GM23338 (cell line): ENCODE measurements around the gene SMYD3. TPM values are rescaled to one million over a fixed set of nuclear protein-coding genes. Genes with fewer than 3 reads are reported as not detected.

ENCODE experiments used
- ATAC-seq: fragments of 200-7000 bp; cut with Tn5 transposase; 3 replicates; pipeline ENCODE4 v1.9.1; 2020
- DNase-seq: peaks from one replicate; pipeline ENCODE4 v3.0.0-alpha.2; 2015; ENCODE audit warnings: low spot score
- H2AFZ ChIP-seq: fragments of 200-600 bp; sonication (generic); 2 replicates; pipeline ENCODE4 v1.8.0; 2016; ENCODE audit warnings: antibody characterized with exemption, mild to moderate bottlenecking, moderate library complexity
- H3F3A ChIP-seq: fragments of 200-600 bp; sonication (generic); replicated peaks from 2 replicates; pipeline ENCODE4 v1.8.0; 2017; ENCODE audit warnings: antibody characterized with exemption, mixed run types, low read depth
- H3K27ac ChIP-seq: fragments of 200-600 bp; sonication (generic); 2 replicates; pipeline ENCODE4 v1.6.1; 2016; ENCODE audit warnings: low read depth
- H3K27me3 ChIP-seq: fragments of 200-600 bp; sonication (generic); 2 replicates; pipeline ENCODE4 v1.8.0; 2016; ENCODE audit warnings: mild to moderate bottlenecking, mixed run types, moderate library complexity; ENCODE audit not compliant: insufficient read depth
- H3K36me3 ChIP-seq: fragments of 200-600 bp; sonication (generic); 2 replicates; pipeline ENCODE4 v1.8.0; 2016; ENCODE audit warnings: mild to moderate bottlenecking; ENCODE audit not compliant: insufficient read depth
- H3K4me1 ChIP-seq: fragments of 200-600 bp; sonication (generic); 2 replicates; pipeline ENCODE4 v1.8.0; 2016; ENCODE audit warnings: mild to moderate bottlenecking, moderate library complexity; ENCODE audit not compliant: insufficient read depth
- H3K4me2 ChIP-seq: fragments of 200-600 bp; sonication (generic); 2 replicates; pipeline ENCODE4 v1.7.1; 2017; ENCODE audit warnings: mixed run types
- H3K4me3 ChIP-seq: fragments of 200-600 bp; sonication (generic); 2 replicates; pipeline ENCODE4 v1.6.1; 2016; ENCODE audit warnings: mixed run types
- H3K79me2 ChIP-seq: fragments of 200-600 bp; sonication (generic); replicated peaks from 2 replicates; pipeline ENCODE4 v1.8.0; 2017; ENCODE audit warnings: mild to moderate bottlenecking; ENCODE audit not compliant: insufficient read depth
- H3K9me2 ChIP-seq: fragments of 200-600 bp; sonication (generic); 2 replicates; pipeline ENCODE4 v1.8.0; 2017; ENCODE audit not compliant: insufficient read depth
- H4K20me1 ChIP-seq: fragments of 200-600 bp; sonication (generic); replicated peaks from 2 replicates; pipeline ENCODE4 v1.8.0; 2017; ENCODE audit warnings: mild to moderate bottlenecking; ENCODE audit not compliant: insufficient read depth
- H3K27ac Mint-ChIP-seq: 2 replicates; pipeline ENCODE4 v1.8.0; 2020; ENCODE audit warnings: inconsistent platforms, mild to moderate bottlenecking, moderate library complexity, mixed read lengths
- H3K27me3 Mint-ChIP-seq: 3 replicates; pipeline ENCODE4 v1.8.0; 2022; ENCODE audit warnings: low read depth, mild to moderate bottlenecking, moderate library complexity, mixed read lengths, inconsistent platforms; ENCODE audit not compliant: insufficient read depth, poor library complexity
- H3K36me3 Mint-ChIP-seq: 3 replicates; pipeline ENCODE4 v1.8.0; 2021; ENCODE audit warnings: low read depth, mild to moderate bottlenecking, inconsistent platforms, moderate library complexity, mixed read lengths
- H3K4me1 Mint-ChIP-seq: 3 replicates; pipeline ENCODE4 v1.8.0; 2020; ENCODE audit warnings: mild to moderate bottlenecking, inconsistent platforms, mixed read lengths
- H3K4me3 Mint-ChIP-seq: 3 replicates; pipeline ENCODE4 v1.8.0; 2021; ENCODE audit warnings: moderate library complexity, mild to moderate bottlenecking, inconsistent platforms, mixed read lengths
- H3K9me3 Mint-ChIP-seq: 3 replicates; pipeline ENCODE4 v1.8.0; 2020; ENCODE audit warnings: moderate library complexity, mild to moderate bottlenecking, inconsistent platforms, mixed read lengths
- CREB1 ChIP-seq: fragments of 250-450 bp; sonication (Bioruptor Pico); IDR thresholded peaks from 2 replicates; pipeline ENCODE4 v1.5.0; 2020; ENCODE audit warnings: low read depth, mild to moderate bottlenecking, moderate library complexity
- CTCF ChIP-seq, 2 experiments: fragments of 200-600 bp in 1 of 2; sonication (generic) in 1 of 2; conservative IDR thresholded peaks; 2 replicates each; pipeline versions ENCODE4 v1.5.1 to v1.6.1; 2016 to 2017; ENCODE audit warnings: antibody characterized with exemption in 2 of 2, low read depth in 2 of 2, mild to moderate bottlenecking in 2 of 2, moderate library complexity in 1 of 2
- EZH2 ChIP-seq: fragments of 200-600 bp; sonication (generic); IDR thresholded peaks from one replicate; pipeline ENCODE4 v1.8.0; 2017; ENCODE audit warnings: antibody characterized with exemption, mild to moderate bottlenecking, low read depth; ENCODE audit not compliant: unreplicated experiment
- EZH2phosphoT487 ChIP-seq: fragments of 200-600 bp; sonication (generic); IDR thresholded peaks from one replicate; pipeline ENCODE4 v1.8.1; 2018; ENCODE audit warnings: antibody characterized with exemption; ENCODE audit not compliant: unreplicated experiment
- JUNB ChIP-seq: IDR thresholded peaks from one replicate; pipeline ENCODE4 v1.6.1; 2016; ENCODE audit warnings: antibody characterized with exemption; ENCODE audit not compliant: unreplicated experiment
- NANOG ChIP-seq: IDR thresholded peaks from 2 replicates; pipeline ENCODE4 v1.6.1; 2016; ENCODE audit warnings: antibody characterized with exemption, borderline replicate concordance
- POLR2AphosphoS5 ChIP-seq: IDR thresholded peaks from 2 replicates; pipeline ENCODE4 v1.6.1; 2016; ENCODE audit warnings: antibody characterized with exemption, low read depth
- STAT1 ChIP-seq: IDR thresholded peaks from one replicate; pipeline ENCODE4 v1.6.1; 2016; ENCODE audit warnings: antibody characterized with exemption; ENCODE audit not compliant: unreplicated experiment
- ZNF114 ChIP-seq: fragments of 250-450 bp; sonication (Bioruptor Pico); IDR thresholded peaks from 2 replicates; pipeline ENCODE4 v1.5.0; 2020; ENCODE audit warnings: mild to moderate bottlenecking, moderate library complexity
- ZNF331 ChIP-seq: fragments of 250-450 bp; sonication (Bioruptor Pico); IDR thresholded peaks from 2 replicates; pipeline ENCODE4 v1.5.0; 2020; ENCODE audit warnings: low read depth, mild to moderate bottlenecking, moderate library complexity
- ZNF462 ChIP-seq: fragments of 250-450 bp; sonication (Bioruptor Pico); IDR thresholded peaks from 2 replicates; pipeline ENCODE4 v1.5.0; 2020; ENCODE audit warnings: mild to moderate bottlenecking, moderate library complexity
- polyA plus RNA-seq: library from polyadenylated mRNA; unstranded; fragments of >200 nt; fragmentation: Nextera tagmentation; extraction: Ambion mirVana; gene quantifications from 2 replicates; pipeline ENCODE4 v1.2.1, GENCODE V29; 2016
- total RNA-seq: library from RNA; depleted of rRNA; stranded (reverse); fragments of >200 nt; shearing (Covaris generic); gene quantifications from 2 replicates; pipeline ENCODE4 v1.2.3, GENCODE V29; 2014
- TF ChIP-seq, protein P1 (sequence below): IDR thresholded peaks from 2 replicates; pipeline ENCODE4 v1.6.1; 2016; ENCODE audit warnings: antibody characterized with exemption
- TF ChIP-seq, protein P2 (sequence below): IDR thresholded peaks from one replicate; pipeline ENCODE4 v1.6.1; 2018; ENCODE audit warnings: antibody characterized with exemption; ENCODE audit not compliant: unreplicated experiment

Gene SMYD3
- total and polyA plus RNA-seq, 2 experiments from 2014 or later = 31.8 to 34.4 TPM

DNA sequence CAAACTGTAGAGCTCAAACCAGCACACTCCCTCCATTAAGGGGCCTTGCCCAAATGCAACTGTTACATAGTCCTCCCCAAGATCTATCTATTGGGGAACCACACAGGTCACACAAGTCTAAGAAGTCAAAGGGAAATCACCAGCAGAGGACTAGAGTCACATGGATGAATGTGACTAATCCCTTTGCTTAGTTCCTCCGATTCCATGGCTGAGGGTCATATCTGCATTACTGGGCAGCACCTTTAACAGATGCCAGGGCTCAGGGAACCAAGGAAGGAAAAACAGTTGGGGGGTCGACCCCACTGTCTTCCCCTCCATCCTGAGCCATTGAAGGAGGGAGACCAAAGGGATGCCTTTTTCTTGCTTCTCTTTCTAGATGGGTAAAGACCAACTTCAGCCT, 23.4 kb upstream of the SMYD3 start:
- Histone ChIP-seq H3K4me2 (no peak overlapping the region), H3K27me3 (no peaks in the 10 kb centered on the region), H3K27ac (no peak overlapping the region), H3K4me3 (no peak overlapping the region), H3K36me3 (no peaks in the 10 kb centered on the region), H3F3A (no peaks in the 10 kb centered on the region), H4K20me1 (no peaks in the 10 kb centered on the region), H3K4me1 (no peaks in the 10 kb centered on the region), H3K79me2 (no peaks in the 10 kb centered on the region), H2AFZ (no peak overlapping the region), H3K9me2 (no peaks in the 10 kb centered on the region)
- Mint-ChIP-seq H3K4me1 (no peaks in the 10 kb centered on the region; the same call in 2 of the 3 replicates), H3K36me3 (peaks cover 11% of the 10 kb centered on the region; the same call in 2 of the 3 replicates), H3K27me3 (peaks cover 3% of the 10 kb centered on the region), H3K27ac (no peak overlapping the region), H3K4me3 (no peak overlapping the region), H3K9me3 (peaks cover 46% of the 10 kb centered on the region)
- ATAC-seq (no peak), DNase-seq (no peak)
- no peak for TF ChIP-seq POLR2AphosphoS5
- TF ChIP-seq, protein P1, sequence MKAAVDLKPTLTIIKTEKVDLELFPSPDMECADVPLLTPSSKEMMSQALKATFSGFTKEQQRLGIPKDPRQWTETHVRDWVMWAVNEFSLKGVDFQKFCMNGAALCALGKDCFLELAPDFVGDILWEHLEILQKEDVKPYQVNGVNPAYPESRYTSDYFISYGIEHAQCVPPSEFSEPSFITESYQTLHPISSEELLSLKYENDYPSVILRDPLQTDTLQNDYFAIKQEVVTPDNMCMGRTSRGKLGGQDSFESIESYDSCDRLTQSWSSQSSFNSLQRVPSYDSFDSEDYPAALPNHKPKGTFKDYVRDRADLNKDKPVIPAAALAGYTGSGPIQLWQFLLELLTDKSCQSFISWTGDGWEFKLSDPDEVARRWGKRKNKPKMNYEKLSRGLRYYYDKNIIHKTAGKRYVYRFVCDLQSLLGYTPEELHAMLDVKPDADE = no peak
- no peak for TF ChIP-seq ZNF462 (CRISPR knock-in tag)
- TF ChIP-seq STAT1 = no peak
- TF ChIP-seq EZH2phosphoT487 = no peak
- TF ChIP-seq EZH2 = no peak
- TF ChIP-seq CREB1 (CRISPR knock-in tag) = no peak
- no peak for TF ChIP-seq ZNF114 (CRISPR knock-in tag)
- no peak for TF ChIP-seq CTCF (conservative IDR thresholded peaks at IDR 0.05; ENCODE audit: low read depth in 2 of 2)
- TF ChIP-seq NANOG = no peak
- no peak for TF ChIP-seq JUNB
- TF ChIP-seq, protein P2, sequence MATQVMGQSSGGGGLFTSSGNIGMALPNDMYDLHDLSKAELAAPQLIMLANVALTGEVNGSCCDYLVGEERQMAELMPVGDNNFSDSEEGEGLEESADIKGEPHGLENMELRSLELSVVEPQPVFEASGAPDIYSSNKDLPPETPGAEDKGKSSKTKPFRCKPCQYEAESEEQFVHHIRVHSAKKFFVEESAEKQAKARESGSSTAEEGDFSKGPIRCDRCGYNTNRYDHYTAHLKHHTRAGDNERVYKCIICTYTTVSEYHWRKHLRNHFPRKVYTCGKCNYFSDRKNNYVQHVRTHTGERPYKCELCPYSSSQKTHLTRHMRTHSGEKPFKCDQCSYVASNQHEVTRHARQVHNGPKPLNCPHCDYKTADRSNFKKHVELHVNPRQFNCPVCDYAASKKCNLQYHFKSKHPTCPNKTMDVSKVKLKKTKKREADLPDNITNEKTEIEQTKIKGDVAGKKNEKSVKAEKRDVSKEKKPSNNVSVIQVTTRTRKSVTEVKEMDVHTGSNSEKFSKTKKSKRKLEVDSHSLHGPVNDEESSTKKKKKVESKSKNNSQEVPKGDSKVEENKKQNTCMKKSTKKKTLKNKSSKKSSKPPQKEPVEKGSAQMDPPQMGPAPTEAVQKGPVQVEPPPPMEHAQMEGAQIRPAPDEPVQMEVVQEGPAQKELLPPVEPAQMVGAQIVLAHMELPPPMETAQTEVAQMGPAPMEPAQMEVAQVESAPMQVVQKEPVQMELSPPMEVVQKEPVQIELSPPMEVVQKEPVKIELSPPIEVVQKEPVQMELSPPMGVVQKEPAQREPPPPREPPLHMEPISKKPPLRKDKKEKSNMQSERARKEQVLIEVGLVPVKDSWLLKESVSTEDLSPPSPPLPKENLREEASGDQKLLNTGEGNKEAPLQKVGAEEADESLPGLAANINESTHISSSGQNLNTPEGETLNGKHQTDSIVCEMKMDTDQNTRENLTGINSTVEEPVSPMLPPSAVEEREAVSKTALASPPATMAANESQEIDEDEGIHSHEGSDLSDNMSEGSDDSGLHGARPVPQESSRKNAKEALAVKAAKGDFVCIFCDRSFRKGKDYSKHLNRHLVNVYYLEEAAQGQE = no peak
- TF ChIP-seq ZNF331 (CRISPR knock-in tag) = no peak
